Measurements from ENCODE around the gene FMNL2. TPM values are rescaled to one million over a fixed set of nuclear protein-coding genes. Genes with fewer than 3 reads are reported as not detected.

Gene FMNL2
- total and polyA plus RNA-seq, 4 donors: 81.1 to 173 (median 146) TPM

- Histone ChIP-seq H3K4me1 (ENCODE audit: control insufficient read depth, insufficient read depth, low read length) (no peaks in the 10 kb centered on the region), H3K9me3 (ENCODE audit: control insufficient read depth, insufficient read depth, low read length) (no peaks in the 10 kb centered on the region), H3K27ac (ENCODE audit: low read depth, low read length) (no peak overlapping the region), H3K36me3 (ENCODE audit: control insufficient read depth, insufficient read depth, low read length) (peaks cover 18% of the 10 kb centered on the region), H3K27me3 (ENCODE audit: control insufficient read depth, insufficient read depth, low read length) (no peaks in the 10 kb centered on the region), H3K4me3 (ENCODE audit: low read depth, low read length) (no peak overlapping the region)
- DNase-seq (ENCODE audit: low read depth in 4 of 6, low spot score in 6 of 6): no peak
- WGBS (ENCODE audit: insufficient coverage): 91% methylated on average over 3 of the region's 4 CpGs
Observed at GRCh38 chr2:152630466-152630865, 295.5 kb downstream of the FMNL2 start.

GRCh38 chr2:152632736-152633135 lies 297.8 kb downstream of the FMNL2 start:
- Histone ChIP-seq H3K36me3 (ENCODE audit: control insufficient read depth, insufficient read depth, low read length) (peaks cover 35% of the 10 kb centered on the region), H3K9me3 (ENCODE audit: control insufficient read depth, insufficient read depth, low read length) (no peaks in the 10 kb centered on the region), H3K4me1 (ENCODE audit: control insufficient read depth, insufficient read depth, low read length) (no peaks in the 10 kb centered on the region), H3K27me3 (ENCODE audit: control insufficient read depth, insufficient read depth, low read length) (no peaks in the 10 kb centered on the region), H3K4me3 (ENCODE audit: low read depth, low read length) (no peak overlapping the region), H3K27ac (ENCODE audit: low read depth, low read length) (no peak overlapping the region)
- WGBS (ENCODE audit: insufficient coverage): 100% methylated on average over 3 of the region's 3 CpGs
- no peak for DNase-seq (ENCODE audit: low read depth in 4 of 6, low spot score in 6 of 6)

GRCh38 chr2:152635635-152636298 lies 300.8 kb downstream of the FMNL2 start:
- Histone ChIP-seq H3K9me3 (ENCODE audit: control insufficient read depth, insufficient read depth, low read length) (no peaks in the 10 kb centered on the region), H3K4me1 (ENCODE audit: control insufficient read depth, insufficient read depth, low read length) (no peaks in the 10 kb centered on the region), H3K36me3 (ENCODE audit: control insufficient read depth, insufficient read depth, low read length) (peaks cover 55% of the 10 kb centered on the region), H3K27ac (ENCODE audit: low read depth, low read length) (no peak overlapping the region), H3K27me3 (ENCODE audit: control insufficient read depth, insufficient read depth, low read length) (no peaks in the 10 kb centered on the region), H3K4me3 (ENCODE audit: low read depth, low read length) (no peak overlapping the region)
- WGBS (ENCODE audit: insufficient coverage): 0% methylated on average over 2 of the region's 5 CpGs
- peak in 3 of 6 donors; percentile 52 to 88 (median 79) for DNase-seq (ENCODE audit: low read depth in 4 of 6, low spot score in 6 of 6)

- 93% methylated on average over 2 of the region's 7 CpGs for WGBS (ENCODE audit: insufficient coverage)
- Histone ChIP-seq H3K4me3 (ENCODE audit: low read depth, low read length) (no peak overlapping the region), H3K9me3 (ENCODE audit: control insufficient read depth, insufficient read depth, low read length) (no peaks in the 10 kb centered on the region), H3K27me3 (ENCODE audit: control insufficient read depth, insufficient read depth, low read length) (no peaks in the 10 kb centered on the region), H3K4me1 (ENCODE audit: control insufficient read depth, insufficient read depth, low read length) (no peaks in the 10 kb centered on the region), H3K27ac (ENCODE audit: low read depth, low read length) (no peak overlapping the region), H3K36me3 (ENCODE audit: control insufficient read depth, insufficient read depth, low read length) (peaks cover 64% of the 10 kb centered on the region)
- DNase-seq (ENCODE audit: low read depth in 4 of 6, low spot score in 6 of 6): no peak
Observed at GRCh38 chr2:152637251-152637650, 302.3 kb downstream of the FMNL2 start.

GRCh38 chr2:152638056-152638455 lies 303.1 kb downstream of the FMNL2 start:
- Histone ChIP-seq H3K27ac (ENCODE audit: low read depth, low read length) (no peak overlapping the region), H3K36me3 (ENCODE audit: control insufficient read depth, insufficient read depth, low read length) (peaks cover 67% of the 10 kb centered on the region), H3K4me1 (ENCODE audit: control insufficient read depth, insufficient read depth, low read length) (no peaks in the 10 kb centered on the region), H3K9me3 (ENCODE audit: control insufficient read depth, insufficient read depth, low read length) (no peaks in the 10 kb centered on the region), H3K27me3 (ENCODE audit: control insufficient read depth, insufficient read depth, low read length) (no peaks in the 10 kb centered on the region), H3K4me3 (ENCODE audit: low read depth, low read length) (no peak overlapping the region)
- DNase-seq (ENCODE audit: low read depth in 4 of 6, low spot score in 6 of 6): no peak
- no CpG with 5 or more reads among the region's 2 CpGs for WGBS (ENCODE audit: insufficient coverage)

GRCh38 chr2:152638590-152638989 lies 303.6 kb downstream of the FMNL2 start:
- Histone ChIP-seq H3K4me3 (ENCODE audit: low read depth, low read length) (no peak overlapping the region), H3K27ac (ENCODE audit: low read depth, low read length) (no peak overlapping the region), H3K36me3 (ENCODE audit: control insufficient read depth, insufficient read depth, low read length) (peaks cover 68% of the 10 kb centered on the region), H3K27me3 (ENCODE audit: control insufficient read depth, insufficient read depth, low read length) (no peaks in the 10 kb centered on the region), H3K4me1 (ENCODE audit: control insufficient read depth, insufficient read depth, low read length) (no peaks in the 10 kb centered on the region), H3K9me3 (ENCODE audit: control insufficient read depth, insufficient read depth, low read length) (no peaks in the 10 kb centered on the region)
- DNase-seq (ENCODE audit: low read depth in 4 of 6, low spot score in 6 of 6): no peak
- 92% methylated on average over 2 of the region's 8 CpGs for WGBS (ENCODE audit: insufficient coverage)

- no CpG with 5 or more reads among the region's 6 CpGs for WGBS (ENCODE audit: insufficient coverage)
- peaks cover 34% of the 10 kb centered on the region for H3K36me3 ChIP-seq (ENCODE audit: control insufficient read depth, insufficient read depth, low read length)
Observed at GRCh38 chr2:152644189-152644873, 309.4 kb downstream of the FMNL2 start.

GRCh38 chr2:152646264-152646663 lies 311.3 kb downstream of the FMNL2 start:
- Histone ChIP-seq H3K27me3 (ENCODE audit: control insufficient read depth, insufficient read depth, low read length) (no peaks in the 10 kb centered on the region), H3K9me3 (ENCODE audit: control insufficient read depth, insufficient read depth, low read length) (no peaks in the 10 kb centered on the region), H3K27ac (ENCODE audit: low read depth, low read length) (no peak overlapping the region), H3K4me1 (ENCODE audit: control insufficient read depth, insufficient read depth, low read length) (peaks cover 3% of the 10 kb centered on the region), H3K36me3 (ENCODE audit: control insufficient read depth, insufficient read depth, low read length) (peaks cover 22% of the 10 kb centered on the region), H3K4me3 (ENCODE audit: low read depth, low read length) (no peak overlapping the region)
- WGBS (ENCODE audit: insufficient coverage): no CpG with 5 or more reads among the region's 4 CpGs
- DNase-seq (ENCODE audit: low read depth in 4 of 6, low spot score in 6 of 6): no peak

More at GRCh38 chr2:152644189-152644873, 309.4 kb downstream of the FMNL2 start:
- Histone ChIP-seq H3K27me3 (ENCODE audit: control insufficient read depth, insufficient read depth, low read length) (no peaks in the 10 kb centered on the region), H3K4me1 (ENCODE audit: control insufficient read depth, insufficient read depth, low read length) (peaks cover 3% of the 10 kb centered on the region), H3K9me3 (ENCODE audit: control insufficient read depth, insufficient read depth, low read length) (no peaks in the 10 kb centered on the region), H3K4me3 (ENCODE audit: low read depth, low read length) (no peak overlapping the region), H3K27ac (ENCODE audit: low read depth, low read length) (no peak overlapping the region)
- no peak for DNase-seq (ENCODE audit: low read depth in 4 of 6, low spot score in 6 of 6)

GRCh38 chr2:152646775-152647174 lies 311.8 kb downstream of the FMNL2 start:
- no peaks in the 10 kb centered on the region for H3K9me3 ChIP-seq (ENCODE audit: control insufficient read depth, insufficient read depth, low read length)
- WGBS (ENCODE audit: insufficient coverage): no CpG with 5 or more reads among the region's 3 CpGs
- no peak overlapping the region for H3K27ac ChIP-seq (ENCODE audit: low read depth, low read length)
- peaks cover 3% of the 10 kb centered on the region for H3K4me1 ChIP-seq (ENCODE audit: control insufficient read depth, insufficient read depth, low read length)
- DNase-seq (ENCODE audit: low read depth in 4 of 6, low spot score in 6 of 6): no peak
- no peaks in the 10 kb centered on the region for H3K27me3 ChIP-seq (ENCODE audit: control insufficient read depth, insufficient read depth, low read length)
- H3K36me3 ChIP-seq (ENCODE audit: control insufficient read depth, insufficient read depth, low read length): peaks cover 19% of the 10 kb centered on the region
- H3K4me3 ChIP-seq (ENCODE audit: low read depth, low read length): no peak overlapping the region

- WGBS (ENCODE audit: insufficient coverage): no CpG with 5 or more reads among the region's 9 CpGs
- Histone ChIP-seq H3K4me3 (ENCODE audit: low read depth, low read length) (no peak overlapping the region), H3K4me1 (ENCODE audit: control insufficient read depth, insufficient read depth, low read length) (peaks cover 3% of the 10 kb centered on the region), H3K9me3 (ENCODE audit: control insufficient read depth, insufficient read depth, low read length) (no peaks in the 10 kb centered on the region), H3K27me3 (ENCODE audit: control insufficient read depth, insufficient read depth, low read length) (no peaks in the 10 kb centered on the region), H3K27ac (ENCODE audit: low read depth, low read length) (peak overlapping the region; percentile 65), H3K36me3 (ENCODE audit: control insufficient read depth, insufficient read depth, low read length) (peaks cover 12% of the 10 kb centered on the region)
- peak in 4 of 6 donors; percentile 54 to 90 (median 72) for DNase-seq (ENCODE audit: low read depth in 4 of 6, low spot score in 6 of 6)
Observed at GRCh38 chr2:152647552-152647951, 312.6 kb downstream of the FMNL2 start.

Data from spinal cord (tissue), 10 donors.